Stromal cell of bone marrow (primary cell): ENCODE data around the gene COL9A1.

Experiments
- DNase-seq: peaks from one replicate; pipeline ENCODE4 v3.0.0-alpha.2; 2012; ENCODE audit warnings: low read depth

COL9A1 gene

GRCh38 chr6:70225055-70225454 lies 77.8 kb downstream of the COL9A1 start:
- no peak for DNase-seq

GRCh38 chr6:70222439-70222749 lies 80.5 kb downstream of the COL9A1 start:
- DNase-seq, result no peak

- no peak for DNase-seq
These were observed 81.0 kb downstream of the COL9A1 start for GRCh38 chr6:70221715-70222438.

- no peak for DNase-seq
These were observed 81.7 kb downstream of the COL9A1 start for GRCh38 chr6:70221025-70221714.

- DNase-seq, result no peak
These were observed 82.8 kb downstream of the COL9A1 start for GRCh38 chr6:70219943-70220613.

- no peak for DNase-seq
These were observed 86.1 kb downstream of the COL9A1 start for GRCh38 chr6:70216767-70217166.

- DNase-seq, result no peak
These were observed 87.3 kb downstream of the COL9A1 start for GRCh38 chr6:70215460-70216108.

GRCh38 chr6:70210462-70210861 lies 92.4 kb downstream of the COL9A1 start:
- no peak for DNase-seq

GRCh38 chr6:70208235-70208790 lies 94.6 kb downstream of the COL9A1 start:
- no peak for DNase-seq

- DNase-seq, result no peak
These were observed 104.1 kb downstream of the COL9A1 start for GRCh38 chr6:70198785-70199184.

- no peak for DNase-seq
These were observed 106.4 kb downstream of the COL9A1 start for GRCh38 chr6:70196531-70196930.

GRCh38 chr6:70194421-70194820 lies 108.5 kb downstream of the COL9A1 start:
- DNase-seq, result no peak

GRCh38 chr6:70188202-70188601 lies 114.7 kb downstream of the COL9A1 start:
- DNase-seq, result no peak

GRCh38 chr6:70186461-70186860 lies 116.4 kb downstream of the COL9A1 start:
- DNase-seq, result no peak

- DNase-seq, result no peak
These were observed 118.2 kb downstream of the COL9A1 start for GRCh38 chr6:70184723-70185122.

- no peak for DNase-seq
These were observed 119.3 kb downstream of the COL9A1 start for GRCh38 chr6:70183538-70183937.

GRCh38 chr6:70180901-70181599 lies 121.8 kb downstream of the COL9A1 start:
- peak; percentile 20 for DNase-seq

GRCh38 chr6:70180183-70180900 lies 122.5 kb downstream of the COL9A1 start:
- no peak for DNase-seq

GRCh38 chr6:70176842-70177550 lies 125.9 kb downstream of the COL9A1 start:
- no peak for DNase-seq

- no peak for DNase-seq
These were observed 127.1 kb downstream of the COL9A1 start for GRCh38 chr6:70175770-70176169.

GRCh38 chr6:70172252-70172651 lies 130.6 kb downstream of the COL9A1 start:
- DNase-seq, result no peak
